Retinal pigment epithelial cell (primary cell): Measurements from ENCODE around the gene RS1.

Source experiments
- DNase-seq: peaks from one replicate; pipeline ENCODE4 v3.0.0-alpha.2; 2010; ENCODE audit warnings: low read depth
- H3K4me3 ChIP-seq: 2 replicates; pipeline ENCODE4 v1.5.1; 2011; ENCODE audit warnings: mild to moderate bottlenecking, low read length, control low read depth, moderate library complexity
- TF ChIP-seq, protein P1 (sequence below): conservative IDR thresholded peaks from 2 replicates; pipeline ENCODE4 v1.5.1; 2011; ENCODE audit warnings: low read depth, low read length, control low read depth, inconsistent platforms

Gene RS1

DNA sequence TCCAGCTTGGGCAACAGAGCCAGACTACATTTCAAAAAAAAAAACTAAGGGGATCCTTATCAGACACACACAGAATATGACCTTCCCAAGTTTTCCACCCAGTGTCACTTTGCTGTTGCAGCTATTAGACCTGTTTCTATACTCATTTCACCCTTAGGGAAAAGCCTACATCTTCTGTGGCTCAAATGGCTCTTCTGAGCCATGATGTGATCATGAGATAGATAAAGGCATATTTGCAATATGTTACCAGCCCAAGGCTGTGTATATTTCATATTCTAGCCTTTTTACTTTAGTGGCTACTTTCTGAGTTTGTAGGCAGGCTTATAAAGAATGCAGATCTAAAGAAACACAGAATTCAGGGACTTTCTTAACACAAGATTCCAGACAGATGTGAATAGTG is 19.3 kb downstream of the RS1 start:
- TF ChIP-seq, protein P1, sequence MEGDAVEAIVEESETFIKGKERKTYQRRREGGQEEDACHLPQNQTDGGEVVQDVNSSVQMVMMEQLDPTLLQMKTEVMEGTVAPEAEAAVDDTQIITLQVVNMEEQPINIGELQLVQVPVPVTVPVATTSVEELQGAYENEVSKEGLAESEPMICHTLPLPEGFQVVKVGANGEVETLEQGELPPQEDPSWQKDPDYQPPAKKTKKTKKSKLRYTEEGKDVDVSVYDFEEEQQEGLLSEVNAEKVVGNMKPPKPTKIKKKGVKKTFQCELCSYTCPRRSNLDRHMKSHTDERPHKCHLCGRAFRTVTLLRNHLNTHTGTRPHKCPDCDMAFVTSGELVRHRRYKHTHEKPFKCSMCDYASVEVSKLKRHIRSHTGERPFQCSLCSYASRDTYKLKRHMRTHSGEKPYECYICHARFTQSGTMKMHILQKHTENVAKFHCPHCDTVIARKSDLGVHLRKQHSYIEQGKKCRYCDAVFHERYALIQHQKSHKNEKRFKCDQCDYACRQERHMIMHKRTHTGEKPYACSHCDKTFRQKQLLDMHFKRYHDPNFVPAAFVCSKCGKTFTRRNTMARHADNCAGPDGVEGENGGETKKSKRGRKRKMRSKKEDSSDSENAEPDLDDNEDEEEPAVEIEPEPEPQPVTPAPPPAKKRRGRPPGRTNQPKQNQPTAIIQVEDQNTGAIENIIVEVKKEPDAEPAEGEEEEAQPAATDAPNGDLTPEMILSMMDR, result no peak
- no peak overlapping the region for H3K4me3 ChIP-seq
- DNase-seq, result no peak

DNA sequence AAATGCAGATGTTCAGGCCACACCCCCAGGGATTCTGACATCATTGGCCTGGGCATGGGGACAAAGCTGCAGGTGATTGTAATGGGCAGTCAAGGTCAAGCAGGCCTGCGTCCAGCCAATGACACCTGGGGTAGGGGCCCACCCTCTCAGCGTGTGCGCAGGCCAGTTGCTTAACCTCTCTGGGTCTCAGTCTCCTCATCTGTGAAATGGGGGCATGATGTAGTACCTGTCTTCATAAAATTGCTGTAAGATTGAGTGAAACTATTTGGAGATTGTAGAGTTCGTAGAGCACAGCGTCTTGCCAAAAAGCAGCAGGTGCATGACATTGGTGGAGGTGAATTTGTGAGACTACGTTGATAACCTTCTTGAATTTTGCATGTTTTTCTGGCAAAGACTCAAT is 21.2 kb downstream of the RS1 start:
- DNase-seq, result no peak
- TF ChIP-seq, protein P1, result no peak
- no peak overlapping the region for H3K4me3 ChIP-seq

DNA sequence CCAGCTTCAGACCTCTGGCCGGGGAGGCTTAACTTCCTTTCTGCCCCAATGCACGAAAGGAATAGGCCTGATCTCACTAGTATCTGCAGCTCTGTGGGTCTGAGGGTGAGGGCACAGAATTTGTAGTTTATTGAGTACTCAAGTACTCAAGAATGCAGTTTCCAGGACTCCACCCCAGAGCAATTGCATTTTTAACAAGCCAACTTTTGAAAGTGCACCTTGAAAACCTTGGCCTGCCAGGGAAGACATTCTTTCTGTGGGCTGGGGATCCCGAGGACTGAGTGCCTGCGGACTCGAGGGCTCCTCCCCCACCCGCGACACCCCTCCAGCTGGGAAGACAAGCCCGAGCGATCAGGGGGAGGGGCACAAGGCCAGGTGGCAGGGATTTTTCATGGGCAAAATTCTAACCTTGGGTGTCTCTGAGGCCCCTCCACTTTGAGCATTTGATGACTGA is 22.4 kb downstream of the RS1 start:
- no peak overlapping the region for H3K4me3 ChIP-seq
- no peak for DNase-seq
- TF ChIP-seq, protein P1, result no peak

DNA sequence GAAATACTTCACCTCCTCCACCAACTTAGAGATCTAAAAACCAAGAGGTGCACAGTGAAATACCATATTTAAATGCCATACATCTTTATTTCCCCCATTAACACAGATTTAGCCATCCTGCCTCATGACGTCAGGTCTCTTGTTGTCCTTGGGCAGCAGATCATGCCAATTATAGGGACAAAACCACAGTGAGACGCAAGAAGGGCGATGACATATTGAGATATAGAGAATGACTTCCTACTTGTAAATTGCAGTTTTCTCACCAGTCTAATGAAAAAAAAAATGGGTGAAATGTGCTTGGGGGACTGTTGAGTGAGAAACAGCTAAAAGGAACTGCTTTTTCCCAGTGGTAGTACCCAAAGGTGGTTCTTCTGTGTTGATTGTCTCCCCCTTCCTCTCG is 24.3 kb downstream of the RS1 start:
- DNase-seq, result no peak
- H3K4me3 ChIP-seq, result no peak overlapping the region
- TF ChIP-seq, protein P1, result no peak

DNA sequence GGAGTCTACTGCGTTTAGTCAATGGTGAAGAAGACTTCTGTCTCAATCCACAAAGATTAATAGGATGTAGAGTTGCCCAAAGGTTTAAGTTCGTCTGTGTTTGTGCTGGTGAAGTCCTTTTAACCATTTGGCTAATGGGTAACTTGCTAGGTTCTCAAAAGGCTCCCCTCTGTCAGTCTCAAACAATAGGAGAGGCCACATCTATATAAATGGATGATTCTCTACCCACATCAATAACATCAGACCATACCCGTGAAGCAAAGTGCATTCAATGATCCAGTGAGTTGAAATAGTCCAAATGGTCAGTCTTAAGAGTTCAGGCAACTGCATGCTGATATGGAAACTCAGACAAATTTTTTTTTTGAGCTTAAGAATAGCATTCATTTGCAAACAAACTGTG is 28.1 kb downstream of the RS1 start:
- TF ChIP-seq, protein P1, result no peak

DNA sequence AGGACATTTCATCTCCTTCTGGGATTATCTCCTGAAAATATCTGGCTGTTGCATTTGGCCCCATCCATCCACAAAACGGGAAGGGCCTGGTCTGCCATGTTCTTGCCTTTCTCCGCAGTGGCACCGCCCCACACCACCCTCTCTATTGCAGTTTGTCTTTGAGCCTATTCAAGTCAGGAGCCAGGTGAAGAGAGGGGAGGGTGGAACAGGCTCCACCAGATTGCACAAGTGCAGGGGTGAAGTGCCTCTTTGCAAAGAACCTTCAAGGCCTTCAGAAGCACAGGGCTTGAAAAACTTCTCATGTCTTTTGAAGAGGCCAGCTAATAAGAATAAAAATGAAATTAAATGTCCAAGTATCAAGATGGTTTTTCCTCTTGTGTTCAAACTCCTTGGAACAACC is 28.7 kb downstream of the RS1 start:
- no peak for DNase-seq
- TF ChIP-seq, protein P1, result no peak
- H3K4me3 ChIP-seq, result no peak overlapping the region

More for the DNA sequence above, 28.1 kb downstream of the RS1 start:
- DNase-seq, result no peak
- H3K4me3 ChIP-seq, result no peak overlapping the region

DNA sequence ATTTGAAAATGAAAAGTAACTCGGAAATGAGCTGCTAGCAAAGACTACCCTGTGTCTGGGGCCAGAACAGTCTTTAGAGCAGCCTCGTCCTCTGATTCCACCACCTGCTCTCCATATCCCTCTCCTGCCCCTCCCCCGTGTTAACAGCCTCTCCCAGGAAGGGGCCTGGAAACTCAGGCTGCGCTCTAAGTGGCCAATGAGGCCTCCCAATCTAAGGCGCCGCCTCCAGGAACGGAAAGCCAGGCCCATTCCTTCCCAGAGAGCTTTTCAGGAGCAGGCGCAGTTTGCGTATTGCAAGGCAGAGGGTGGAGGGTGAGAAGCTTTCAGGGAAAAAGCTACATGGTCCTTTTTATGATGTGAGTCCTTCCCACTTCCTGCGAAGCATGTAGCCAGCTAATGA is 31.2 kb downstream of the RS1 start:
- DNase-seq, result no peak
- H3K4me3 ChIP-seq, result no peak overlapping the region
- TF ChIP-seq, protein P1, result no peak
